ENCODE results near the gene UPK3A. TPM values are rescaled to one million over a fixed set of nuclear protein-coding genes. Genes with fewer than 3 reads are reported as not detected.

The UPK3A gene
- total and polyA plus RNA-seq, 10 of the 15 experiments (the other 5 are each of a cell fraction or from before 2014, with no cell fraction given): not detected

GRCh38 chr22:45244916-45245315, 39.8 kb upstream of the UPK3A start:
- Histone ChIP-seq H3K4me2 (ENCODE audit: control insufficient read depth, insufficient read depth) (no peak overlapping the region), H3K27ac (ENCODE audit: control insufficient read depth, insufficient read depth) (no peak overlapping the region), H4K20me1 (ENCODE audit: control insufficient read depth, insufficient read depth) (no peaks in the 10 kb centered on the region), H3K9ac (ENCODE audit: control insufficient read depth, insufficient read depth, low read length) (no peak overlapping the region), H3K79me2 (ENCODE audit: control insufficient read depth, insufficient read depth, low read length) (peaks cover 6% of the 10 kb centered on the region), H3K9me3 (replicated peaks; ENCODE audit: control insufficient read depth, insufficient read depth, low read length) (no peaks in the 10 kb centered on the region), H3K36me3 (ENCODE audit: control insufficient read depth in 2 of 2, insufficient read depth in 2 of 2, low read length in 1 of 2) (no peaks in the 10 kb centered on the region), H2AFZ (ENCODE audit: control insufficient read depth, low read depth, low read length) (no peak overlapping the region), H3K4me3 (no peak overlapping the region), H3K27me3 (replicated peaks in 1 of 2; ENCODE audit: control insufficient read depth in 2 of 2, insufficient read depth in 2 of 2, low read length in 1 of 2) (no peaks in the 10 kb centered on the region), H3K4me1 (ENCODE audit: control insufficient read depth, insufficient read depth, low read length) (peaks cover 40% of the 10 kb centered on the region)
- in situ Hi-C loops (cut with MboI): no loop called here
- CTCF ChIA-PET: interaction anchor here (2.2 to 2.3 kb wide), 2 partner anchors 9 to 10 kb away, joined by 7 to 8 read pairs; no protein-coding TSS in a partner anchor
- ATAC-seq: no peak
- no peak for DNase-seq (ENCODE audit: low read depth, low spot score)
- 68% methylated on average over 4 of the region's 4 CpGs for WGBS (ENCODE audit: insufficient coverage, insufficient replicate concordance, low lambda C conversion rate, missing lambda C conversion rate)
- intact Hi-C loops (cut with micrococcal nuclease; ENCODE audit: unreplicated experiment): no loop called here
- SMC1A ChIA-PET (ENCODE audit: uncharacterized antibody, unreplicated experiment): interaction anchor here (1.1 kb wide), 1 partner anchor 80 kb away, joined by 3 read pairs; no protein-coding TSS in a partner anchor
- FAIRE-seq: no peak
- POLR2A ChIA-PET: interaction anchor here (2.5 to 2.9 kb wide), 2 partner anchors 8 to 10 kb away, joined by 9 to 11 read pairs; no protein-coding TSS in a partner anchor
- BruUV-seq (replicated peaks): no TSS peak
- RAD21 ChIA-PET (ENCODE audit: unreplicated experiment): interaction anchor here (1.2 kb wide), 1 partner anchor 10 kb away, joined by 3 read pairs; no protein-coding TSS in a partner anchor
- TF ChIP-seq IRF4 (IDR thresholded peaks at IDR 0.05; ENCODE audit: low read depth, low read length): no peak
- TF ChIP-seq REST (IDR thresholded peaks at IDR 0.05; ENCODE audit: low read depth, low read length): no peak
- TF ChIP-seq, protein P1, sequence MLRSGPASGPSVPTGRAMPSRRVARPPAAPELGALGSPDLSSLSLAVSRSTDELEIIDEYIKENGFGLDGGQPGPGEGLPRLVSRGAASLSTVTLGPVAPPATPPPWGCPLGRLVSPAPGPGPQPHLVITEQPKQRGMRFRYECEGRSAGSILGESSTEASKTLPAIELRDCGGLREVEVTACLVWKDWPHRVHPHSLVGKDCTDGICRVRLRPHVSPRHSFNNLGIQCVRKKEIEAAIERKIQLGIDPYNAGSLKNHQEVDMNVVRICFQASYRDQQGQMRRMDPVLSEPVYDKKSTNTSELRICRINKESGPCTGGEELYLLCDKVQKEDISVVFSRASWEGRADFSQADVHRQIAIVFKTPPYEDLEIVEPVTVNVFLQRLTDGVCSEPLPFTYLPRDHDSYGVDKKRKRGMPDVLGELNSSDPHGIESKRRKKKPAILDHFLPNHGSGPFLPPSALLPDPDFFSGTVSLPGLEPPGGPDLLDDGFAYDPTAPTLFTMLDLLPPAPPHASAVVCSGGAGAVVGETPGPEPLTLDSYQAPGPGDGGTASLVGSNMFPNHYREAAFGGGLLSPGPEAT (IDR thresholded peaks at IDR 0.05; ENCODE audit: low read depth): no peak
- TF ChIP-seq STAT1 (conservative IDR thresholded peaks at IDR 0.05): no peak
- TF ChIP-seq ELK1 (IDR thresholded peaks at IDR 0.05; ENCODE audit: low read depth, low read length): no peak
- TF ChIP-seq EED (IDR thresholded peaks at IDR 0.05; ENCODE audit: low read depth): no peak
- TF ChIP-seq CEBPZ (IDR thresholded peaks at IDR 0.05; ENCODE audit: low read depth, low read length): no peak
- no peak for TF ChIP-seq BRCA1 (IDR thresholded peaks at IDR 0.05; ENCODE audit: low read depth, low read length)
- no peak for TF ChIP-seq KAT2A (conservative IDR thresholded peaks at IDR 0.05; ENCODE audit: control insufficient read depth, low read depth, low read length)
